ENCODE results near the gene MCHR1.

DNA sequence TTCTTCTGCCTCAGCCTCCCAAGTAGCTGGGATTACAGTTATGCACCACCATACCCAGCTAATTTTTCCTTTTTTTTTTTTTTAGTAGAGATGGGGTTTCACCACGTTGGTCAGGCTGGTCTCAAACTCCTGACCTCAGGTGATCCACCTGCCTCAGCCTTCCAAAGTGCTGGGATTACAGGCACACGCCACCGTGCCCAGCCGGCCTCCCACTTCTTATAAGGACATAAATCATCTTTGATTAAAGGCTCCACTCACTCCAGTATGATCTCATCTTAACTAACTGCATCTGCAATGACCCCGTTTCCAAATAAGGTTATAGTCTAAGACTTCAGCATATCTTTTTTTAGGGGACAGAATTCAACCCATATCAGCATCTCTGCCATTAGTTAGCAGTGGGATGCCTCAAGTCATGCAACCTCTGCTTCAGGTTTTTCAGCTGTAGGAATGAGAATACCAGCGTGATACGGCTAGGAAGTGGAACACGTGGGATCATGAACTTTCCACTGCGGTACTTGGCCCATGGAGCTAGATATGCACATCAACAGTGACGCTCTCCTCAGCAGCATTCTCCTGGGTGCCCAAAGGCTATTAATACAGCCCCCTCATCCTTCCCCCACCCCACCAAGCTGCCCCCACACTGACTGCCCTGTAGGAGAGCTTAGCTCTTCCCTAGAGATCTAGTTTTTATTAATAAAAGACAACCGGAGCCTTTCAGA, 41.4 kb downstream of the MCHR1 start:
- TF ChIP-seq, protein P1, sequence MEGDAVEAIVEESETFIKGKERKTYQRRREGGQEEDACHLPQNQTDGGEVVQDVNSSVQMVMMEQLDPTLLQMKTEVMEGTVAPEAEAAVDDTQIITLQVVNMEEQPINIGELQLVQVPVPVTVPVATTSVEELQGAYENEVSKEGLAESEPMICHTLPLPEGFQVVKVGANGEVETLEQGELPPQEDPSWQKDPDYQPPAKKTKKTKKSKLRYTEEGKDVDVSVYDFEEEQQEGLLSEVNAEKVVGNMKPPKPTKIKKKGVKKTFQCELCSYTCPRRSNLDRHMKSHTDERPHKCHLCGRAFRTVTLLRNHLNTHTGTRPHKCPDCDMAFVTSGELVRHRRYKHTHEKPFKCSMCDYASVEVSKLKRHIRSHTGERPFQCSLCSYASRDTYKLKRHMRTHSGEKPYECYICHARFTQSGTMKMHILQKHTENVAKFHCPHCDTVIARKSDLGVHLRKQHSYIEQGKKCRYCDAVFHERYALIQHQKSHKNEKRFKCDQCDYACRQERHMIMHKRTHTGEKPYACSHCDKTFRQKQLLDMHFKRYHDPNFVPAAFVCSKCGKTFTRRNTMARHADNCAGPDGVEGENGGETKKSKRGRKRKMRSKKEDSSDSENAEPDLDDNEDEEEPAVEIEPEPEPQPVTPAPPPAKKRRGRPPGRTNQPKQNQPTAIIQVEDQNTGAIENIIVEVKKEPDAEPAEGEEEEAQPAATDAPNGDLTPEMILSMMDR (conservative IDR thresholded peaks at IDR 0.05 in 1 of 2, IDR thresholded peaks at IDR 0.05 in 1 of 2; ENCODE audit: extremely low read depth in 1 of 2, insufficient read depth in 1 of 2, low read depth in 1 of 2, low read length in 2 of 2): no peak
- TF ChIP-seq EZH2 (IDR thresholded peaks at IDR 0.05; ENCODE audit: borderline replicate concordance, low read length): no peak
